Esophagus mucosa (tissue), 1 donor: ENCODE measurements around the gene MCAT. TPM values are rescaled to one million over a fixed set of nuclear protein-coding genes. Genes with fewer than 3 reads are reported as not detected.
"Not testable (repeated sequence)": the region's sequence is repeated elsewhere in the genome, so short reads cannot be mapped to it uniquely, and the experiment has no call there.

ENCODE experiments used
- ATAC-seq: fragments of 200-7000 bp; cut with Tn5 transposase; one replicate; pipeline ENCODE4 v1.9.1; 2020
- total RNA-seq: library from RNA; stranded (reverse); gene quantifications from one replicate; pipeline ENCODE4 v1.2.4, GENCODE V29; 2023
- donor health status: DM: yes; HTN: yes; CAD: no.

The MCAT gene
- total RNA-seq, 1 donor from 2014 or later: 14.9 TPM

DNA sequence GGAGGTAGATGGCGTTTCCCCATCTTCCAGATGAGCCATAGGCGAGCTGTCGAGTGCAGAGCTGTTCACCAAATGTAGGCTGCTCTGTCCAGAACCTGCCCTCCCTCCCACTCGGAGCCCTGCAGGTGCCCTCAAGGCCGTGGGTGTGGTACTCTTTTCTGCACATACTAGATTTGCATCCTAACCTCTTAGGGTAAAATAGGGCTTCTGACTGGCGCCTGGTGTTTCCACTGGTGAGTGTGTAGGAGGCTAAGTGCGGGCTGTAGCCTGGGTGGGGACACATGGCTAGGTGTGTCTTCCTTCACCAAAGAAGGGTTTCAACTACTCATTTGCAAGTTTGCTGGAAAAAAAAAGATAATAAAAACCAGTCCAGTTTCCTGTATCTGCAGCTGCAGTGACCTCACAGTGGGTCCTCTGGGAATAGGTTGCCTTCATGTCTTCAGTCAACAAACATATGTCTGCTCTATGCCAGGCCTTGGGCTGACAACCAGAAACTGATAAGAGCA is 24.2 kb downstream of the MCAT start:
- peak; percentile 63 for ATAC-seq

DNA sequence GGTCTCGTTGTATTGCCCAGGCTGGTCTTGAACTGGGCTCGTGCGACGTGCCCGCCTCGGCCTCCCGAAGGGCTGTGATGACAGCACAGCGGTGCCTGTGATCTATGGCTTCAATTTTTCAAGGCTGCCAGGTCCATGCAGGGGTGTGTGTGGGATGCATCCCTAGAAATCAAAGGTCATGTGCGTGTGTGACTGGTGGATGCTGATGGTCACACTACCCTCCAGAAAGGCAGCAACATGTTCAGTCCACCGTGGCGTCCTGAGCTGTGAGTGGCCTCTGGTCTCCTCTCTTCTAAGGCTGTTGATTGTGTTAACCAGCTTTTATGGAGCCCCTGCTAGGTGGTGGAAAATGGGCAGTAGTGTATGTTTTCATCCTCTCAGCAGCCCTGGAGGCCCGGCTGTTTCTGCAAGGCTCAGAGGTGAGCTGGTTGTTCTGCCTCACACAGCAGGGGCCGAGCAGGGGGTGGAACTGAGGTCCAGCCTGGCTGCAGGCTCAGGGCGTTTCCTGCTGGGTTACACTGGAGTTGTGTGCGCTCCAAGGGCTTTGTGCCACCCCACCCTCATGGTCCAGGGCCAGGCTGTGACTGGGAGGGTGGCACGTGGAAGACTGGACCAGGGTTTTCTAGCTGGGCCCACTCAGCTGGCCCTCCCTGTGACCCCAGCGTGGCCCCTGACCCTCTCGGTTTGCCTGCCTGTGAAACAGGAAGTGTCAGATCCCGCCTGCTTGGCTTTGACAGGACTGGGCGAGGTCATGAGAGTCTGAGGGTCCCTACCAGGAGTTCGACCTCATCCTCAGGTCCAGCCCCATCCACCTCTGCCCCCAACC is 25.0 kb downstream of the MCAT start:
- peak; percentile 45 for ATAC-seq

DNA sequence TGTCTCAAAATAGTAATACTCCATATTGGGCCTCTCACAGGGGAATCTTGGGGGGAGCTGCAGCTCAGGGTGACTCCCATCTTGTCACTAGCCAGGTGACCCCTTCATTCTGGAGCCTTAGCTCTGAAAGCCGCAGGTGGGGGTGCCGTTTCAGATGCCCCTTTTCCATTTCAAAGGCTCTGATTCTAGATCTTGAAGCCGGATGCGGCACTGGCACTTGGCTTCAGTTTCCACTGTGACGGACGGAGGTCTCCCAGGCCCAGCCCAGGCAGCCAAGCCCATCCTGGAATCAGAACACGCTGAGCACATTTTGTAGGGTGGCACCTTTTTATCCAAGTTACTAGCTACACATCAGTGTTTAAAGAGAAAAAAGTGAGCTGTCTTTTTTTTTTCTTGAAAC is 26.3 kb downstream of the MCAT start:
- no peak for ATAC-seq

DNA sequence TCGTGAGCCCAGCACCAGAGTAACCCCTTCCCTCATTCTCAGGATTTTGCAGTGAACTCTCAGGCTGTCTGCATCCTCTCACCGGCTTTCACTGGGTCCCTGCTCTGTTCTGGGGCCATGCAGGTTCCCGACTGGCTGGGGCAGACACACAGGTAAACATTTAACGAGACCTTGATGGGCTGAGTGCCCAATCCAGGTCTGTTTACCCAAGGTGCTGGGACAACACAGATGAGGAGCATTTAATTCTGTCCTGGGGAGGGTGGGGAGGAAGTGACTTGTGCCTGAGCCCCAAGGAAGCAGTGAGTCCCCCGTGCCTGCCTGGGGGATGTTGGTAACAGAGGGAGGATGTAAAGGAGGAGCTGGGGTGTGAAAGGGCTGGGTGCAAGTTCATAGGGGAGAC is 28.2 kb downstream of the MCAT start:
- ATAC-seq: no peak

DNA sequence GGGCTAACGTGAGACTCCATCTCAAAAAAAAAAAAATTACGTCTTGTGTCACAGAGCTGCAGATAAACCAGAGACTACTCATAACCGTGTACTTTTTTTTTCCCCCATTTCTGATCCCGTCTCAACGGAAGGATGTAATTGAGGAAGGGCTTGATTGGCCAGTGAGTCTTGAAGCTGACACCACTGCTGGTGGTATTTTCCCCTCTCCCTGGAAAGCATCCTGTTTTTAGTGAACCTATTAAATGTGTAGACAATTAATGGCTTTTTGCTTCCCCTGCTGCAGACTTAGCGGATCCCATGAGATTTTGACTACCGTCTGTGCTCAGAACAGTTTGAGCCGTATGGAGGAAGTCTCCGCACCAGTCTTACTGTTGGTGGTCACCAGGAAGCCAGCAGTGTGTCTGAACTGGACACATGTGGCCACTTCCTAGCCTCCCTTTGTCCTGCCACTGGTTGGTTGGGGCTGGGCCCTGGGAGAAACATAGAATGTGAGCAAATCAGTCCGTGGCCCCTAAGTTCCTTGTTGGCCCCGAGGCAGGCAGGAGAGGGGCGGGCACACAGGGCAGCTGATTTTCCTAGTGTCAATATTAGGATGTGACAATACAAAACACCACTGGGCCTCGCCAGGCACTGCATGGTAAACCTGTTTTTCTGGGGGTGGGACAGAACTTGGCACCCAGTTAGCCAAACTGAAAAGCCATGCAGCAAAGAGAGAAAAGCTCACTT is 29.5 kb downstream of the MCAT start:
- ATAC-seq: peak; percentile 8

DNA sequence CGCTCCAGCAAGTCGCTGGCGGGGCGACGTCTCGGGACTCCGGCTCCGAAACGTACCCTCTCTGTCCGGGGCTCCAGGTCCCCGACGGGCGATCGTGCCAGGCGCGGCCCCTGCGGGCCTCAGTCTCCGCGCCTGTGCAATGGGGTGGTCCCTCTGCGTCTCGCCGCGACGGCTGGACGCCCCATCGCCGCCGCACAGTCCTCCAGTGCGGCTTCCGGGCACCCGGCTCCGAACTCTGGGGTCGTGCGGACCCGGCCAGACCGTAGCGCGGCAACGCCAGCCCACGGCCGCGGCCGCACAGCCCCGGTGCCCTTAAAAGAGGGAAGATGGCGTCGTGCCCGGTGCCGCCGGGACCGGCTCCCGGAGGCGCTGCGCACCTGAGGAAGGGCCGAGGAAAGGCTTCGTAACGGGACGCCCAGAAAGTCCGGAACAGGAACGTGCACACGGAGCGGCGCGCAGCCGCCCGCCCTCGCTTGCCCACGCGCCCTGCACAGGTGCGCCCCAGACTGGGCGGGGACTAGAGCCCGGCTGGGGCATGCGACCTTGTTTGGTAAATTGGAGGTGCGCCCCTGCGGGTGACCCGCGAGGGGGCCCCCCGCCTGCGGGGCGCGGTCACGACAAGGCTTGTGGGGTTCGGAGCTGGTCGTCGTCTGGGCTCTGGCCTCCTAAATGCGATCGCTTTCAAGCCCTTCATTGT is 32.1 kb downstream of the MCAT start:
- ATAC-seq: peak; percentile 75

DNA sequence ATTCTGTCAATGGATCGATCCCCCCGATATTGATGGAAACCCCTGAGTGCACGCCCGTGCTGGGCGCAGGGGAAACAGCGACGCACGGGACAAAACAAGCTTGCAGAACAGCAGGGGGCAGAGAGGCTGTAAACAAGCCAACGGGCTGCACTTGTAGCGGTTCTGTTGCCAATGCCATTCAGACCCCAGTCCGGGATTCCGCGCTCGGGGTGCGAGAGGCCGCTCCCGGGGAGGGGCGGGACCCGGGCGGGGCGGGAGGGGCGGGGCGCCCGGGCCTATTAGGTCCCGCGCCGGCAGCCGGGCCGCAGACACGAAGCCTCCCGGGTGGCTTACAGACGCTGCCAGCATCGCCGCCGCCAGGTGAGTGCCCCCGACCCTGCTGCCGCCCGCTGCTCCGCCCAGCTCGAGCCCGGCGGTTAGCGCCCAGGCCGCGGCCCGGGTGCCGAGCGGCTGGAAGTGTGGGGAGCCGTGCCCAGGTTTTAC is 32.7 kb downstream of the MCAT start, which contains the start of gene BIK:
TSS of gene BIK (plus strand) at position 307 of the 483 bp plus-strand sequence. CDS start 13,273 bp downstream, outside the sequence.
- peak; percentile 67 for ATAC-seq

DNA sequence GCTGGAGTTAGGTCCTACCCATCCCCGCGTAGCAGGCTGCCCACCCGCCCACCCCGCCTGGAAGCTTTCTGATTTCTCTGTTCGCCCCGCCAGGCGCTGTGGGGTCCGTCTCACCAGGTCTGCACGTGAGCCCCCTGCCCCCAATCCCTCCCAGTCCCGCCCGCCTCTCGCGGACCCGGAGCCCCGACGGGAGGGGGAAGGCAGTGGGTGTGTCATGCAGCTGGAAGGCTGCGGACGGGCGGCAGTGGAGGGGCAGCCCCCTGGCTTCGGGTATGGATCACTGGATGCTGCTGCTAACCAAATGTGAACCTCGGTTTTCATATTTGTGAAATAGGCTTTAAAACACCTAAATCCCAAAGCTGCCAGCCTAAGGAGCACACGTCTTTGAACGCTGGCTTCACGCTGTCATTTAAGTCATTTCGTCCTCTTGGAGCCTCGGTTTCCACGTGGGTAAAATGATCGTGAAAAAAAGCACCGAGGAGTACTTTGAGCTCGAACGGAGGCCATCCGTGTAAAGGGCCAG is 33.2 kb downstream of the MCAT start:
- ATAC-seq: no peak

DNA sequence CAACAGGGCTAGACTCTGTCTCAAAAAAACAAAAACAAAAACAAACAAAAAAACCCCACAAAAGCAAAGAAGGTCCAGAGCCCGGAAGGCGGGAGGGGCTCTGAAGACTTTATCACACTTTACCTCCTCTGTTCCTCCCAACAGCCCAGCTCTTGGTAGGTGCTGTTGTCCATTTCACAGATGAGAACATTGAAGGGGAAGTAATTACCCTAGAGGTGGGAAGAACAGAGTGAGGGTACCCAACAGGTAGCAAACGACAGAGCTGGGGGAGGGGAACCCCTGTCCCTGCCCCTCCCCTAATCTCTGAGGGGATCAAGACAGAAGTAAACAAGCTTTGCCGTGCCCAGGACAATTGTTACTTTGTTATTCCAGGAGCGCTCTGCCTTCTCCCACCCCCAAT is 33.7 kb downstream of the MCAT start:
- ATAC-seq: no peak

DNA sequence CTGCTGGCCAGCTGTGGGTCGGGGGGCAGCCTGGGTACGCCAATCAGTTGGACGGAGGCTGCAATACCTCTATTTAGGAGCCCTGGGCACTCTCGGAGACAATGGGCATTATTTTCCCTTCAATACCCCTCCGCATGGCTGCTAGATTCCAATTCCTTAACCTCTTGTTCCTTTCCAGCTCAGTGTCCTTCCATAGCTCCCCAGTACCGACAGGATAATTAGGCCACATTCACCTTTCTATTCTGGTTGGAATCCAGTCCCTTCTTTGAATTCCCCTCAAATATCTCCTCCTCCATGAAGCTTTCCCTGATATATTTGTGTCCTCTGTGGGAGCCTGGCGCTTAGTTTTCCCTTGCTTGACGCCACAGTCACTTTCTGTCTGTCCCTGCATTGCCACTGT is 36.9 kb downstream of the MCAT start:
- ATAC-seq: no peak

DNA sequence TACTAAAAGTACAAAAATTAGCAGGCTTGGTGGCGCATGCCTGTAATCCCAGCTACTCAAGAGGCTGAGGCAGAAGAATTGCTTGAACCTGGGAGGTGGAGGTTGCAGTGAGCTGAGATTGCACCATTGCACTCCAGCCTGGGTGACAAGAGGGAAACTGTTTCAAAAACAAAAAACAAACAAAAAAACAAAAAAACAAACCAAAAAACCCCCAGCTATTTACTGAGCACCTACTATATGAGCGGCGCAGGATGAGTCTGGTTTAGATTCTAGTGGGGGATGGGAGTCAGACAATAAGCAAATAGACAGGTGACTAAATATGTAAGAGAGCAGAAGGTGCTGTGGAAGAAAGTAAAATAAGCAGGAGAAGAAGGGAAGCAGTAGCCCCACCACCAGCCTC is 38.2 kb downstream of the MCAT start:
- ATAC-seq: not testable (repeated sequence)

DNA sequence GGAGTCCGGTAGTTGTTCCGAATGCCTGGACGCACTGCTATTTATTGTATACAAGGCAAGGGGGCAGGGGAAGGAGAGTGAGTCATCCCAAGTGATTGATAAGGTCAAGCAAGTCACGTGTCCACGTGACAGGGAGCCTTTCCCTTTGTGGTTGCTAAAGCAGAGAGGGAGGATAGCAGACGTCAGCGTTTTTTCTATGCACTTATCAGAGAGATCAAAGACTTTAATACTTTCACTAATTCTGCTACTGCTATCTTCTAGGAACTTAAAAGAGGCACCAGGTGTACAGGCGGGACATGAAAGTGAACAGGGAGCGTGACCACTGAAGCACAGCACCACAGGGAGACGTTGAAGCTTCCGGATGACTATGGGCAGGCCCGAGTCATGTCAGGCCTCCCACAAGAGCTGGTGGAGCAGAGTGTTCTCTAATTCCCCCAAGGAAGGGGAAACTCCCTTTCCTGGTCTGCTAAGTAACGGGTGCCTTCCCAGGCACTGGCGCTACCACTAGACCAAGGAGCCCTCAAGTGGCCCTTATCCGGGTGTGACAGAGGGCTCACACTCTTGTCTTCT is 39.1 kb downstream of the MCAT start:
- not testable (repeated sequence) for ATAC-seq

DNA sequence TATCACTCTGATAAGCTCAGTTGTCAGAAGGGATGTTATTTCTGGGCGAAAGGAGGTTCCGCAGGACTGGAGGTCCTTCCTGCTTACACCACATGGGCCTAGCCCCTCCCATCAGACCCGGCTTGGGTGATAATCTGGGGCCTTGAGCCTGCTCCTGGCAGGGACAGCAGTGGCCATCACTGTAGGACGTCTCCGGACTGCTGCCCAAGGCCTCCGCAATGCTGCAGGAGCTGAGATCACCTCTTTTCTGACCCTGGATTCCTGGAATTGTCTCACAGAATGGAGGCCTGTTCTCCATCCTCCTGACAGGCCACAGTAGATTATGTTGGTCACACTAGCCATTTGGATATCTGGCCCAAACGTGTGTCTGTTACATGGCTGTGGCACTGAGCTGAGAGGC is 41.9 kb downstream of the MCAT start:
- ATAC-seq: no peak

DNA sequence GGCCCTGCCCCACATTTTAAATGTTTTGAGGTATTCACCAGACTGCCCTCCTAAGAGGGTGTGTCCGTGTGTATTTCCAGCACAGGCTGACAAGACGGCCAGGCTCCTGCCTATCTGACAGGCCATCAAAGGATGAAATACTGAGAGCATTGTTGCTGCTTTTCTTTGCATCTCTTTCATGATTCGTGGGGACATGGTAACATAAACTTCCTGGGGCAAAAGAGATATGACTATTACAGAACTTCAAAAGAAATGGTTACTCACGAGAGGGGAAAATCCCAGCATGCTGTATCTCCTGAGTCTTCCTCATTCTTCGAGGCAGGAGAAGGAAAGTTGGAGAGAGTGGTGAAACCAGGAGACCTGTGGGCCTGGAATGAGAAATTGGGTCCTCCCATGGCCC is 43.0 kb downstream of the MCAT start:
- ATAC-seq: peak; percentile 52

DNA sequence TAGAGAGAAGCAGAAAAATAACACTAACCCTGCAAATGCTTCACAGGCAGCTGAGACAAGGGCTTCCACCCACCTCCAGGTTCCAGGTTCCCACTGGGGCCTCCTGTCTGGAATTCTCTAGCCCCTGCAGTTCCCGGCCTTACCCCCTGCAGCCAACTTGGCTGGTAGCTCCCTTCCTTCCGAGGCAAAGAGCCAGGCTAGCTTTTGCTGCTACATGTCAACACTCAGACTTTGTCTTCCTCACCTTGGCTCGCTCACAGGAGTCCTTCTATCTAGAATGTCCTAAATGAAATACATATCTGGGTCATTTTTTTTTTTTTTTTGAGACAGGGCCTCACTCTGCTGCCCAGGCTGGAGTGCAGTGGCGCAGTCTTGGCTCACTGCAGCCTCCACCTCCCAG is 44.1 kb downstream of the MCAT start:
- ATAC-seq: no peak

DNA sequence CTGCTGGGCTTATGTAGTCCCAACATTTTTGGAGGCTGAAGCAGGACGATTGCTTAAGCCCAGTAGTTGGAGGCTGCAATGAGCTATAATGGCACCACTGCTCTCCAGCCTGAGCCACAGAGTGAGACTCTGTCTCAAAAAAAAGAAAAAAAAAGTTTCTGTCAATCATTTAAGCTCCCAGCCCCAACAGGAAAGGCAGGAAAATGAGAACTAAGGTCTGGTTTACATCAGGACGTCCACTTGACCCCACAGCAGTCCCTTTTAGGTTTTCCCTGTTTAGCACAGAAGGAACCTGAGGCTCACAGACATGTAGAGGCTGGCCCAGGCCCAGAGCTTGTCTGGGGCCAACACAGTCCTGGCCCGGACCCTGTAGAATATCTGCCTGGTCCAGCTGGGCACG is 44.8 kb downstream of the MCAT start:
- no peak for ATAC-seq

DNA sequence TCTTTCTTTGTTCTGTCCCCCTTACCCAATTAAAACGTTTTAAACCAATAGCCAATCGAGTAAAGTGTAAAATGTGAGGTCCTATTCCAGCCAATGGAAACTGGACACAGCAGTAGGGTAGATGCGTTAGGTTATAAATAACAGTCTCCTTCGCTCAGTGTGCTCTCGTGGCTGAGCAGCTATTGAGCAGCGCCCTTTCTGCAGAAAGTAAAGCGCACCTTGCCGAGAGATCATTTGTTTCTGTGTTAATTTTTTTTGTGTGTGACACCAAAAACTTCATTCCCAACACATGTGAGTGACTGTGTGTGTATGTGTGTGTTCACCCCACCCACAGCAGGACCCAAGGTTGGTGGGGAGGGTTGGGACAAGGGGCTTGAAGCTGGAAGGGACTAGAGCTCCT is 46.8 kb downstream of the MCAT start:
- ATAC-seq: no peak

DNA sequence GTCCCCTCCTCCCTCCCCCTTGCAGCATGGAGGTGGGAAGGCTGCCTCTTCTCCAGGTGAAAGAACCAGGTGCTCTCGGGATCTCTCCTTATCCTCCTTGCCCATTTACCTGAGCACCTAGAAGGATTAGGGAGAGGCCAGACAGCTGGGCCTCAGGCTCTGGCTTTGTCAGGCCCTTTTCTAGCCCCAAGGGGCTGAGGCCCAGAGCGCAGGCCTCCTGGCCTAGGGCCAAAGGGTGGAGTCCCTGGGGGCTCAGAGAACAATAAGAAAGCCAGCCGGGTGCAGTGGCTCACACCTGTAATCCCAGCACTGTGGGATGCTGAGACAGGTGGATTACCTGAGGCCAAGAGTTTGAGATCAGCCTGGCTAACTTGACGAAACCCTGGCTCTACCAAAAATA is 48.6 kb downstream of the MCAT start:
- ATAC-seq: peak; percentile 8

DNA sequence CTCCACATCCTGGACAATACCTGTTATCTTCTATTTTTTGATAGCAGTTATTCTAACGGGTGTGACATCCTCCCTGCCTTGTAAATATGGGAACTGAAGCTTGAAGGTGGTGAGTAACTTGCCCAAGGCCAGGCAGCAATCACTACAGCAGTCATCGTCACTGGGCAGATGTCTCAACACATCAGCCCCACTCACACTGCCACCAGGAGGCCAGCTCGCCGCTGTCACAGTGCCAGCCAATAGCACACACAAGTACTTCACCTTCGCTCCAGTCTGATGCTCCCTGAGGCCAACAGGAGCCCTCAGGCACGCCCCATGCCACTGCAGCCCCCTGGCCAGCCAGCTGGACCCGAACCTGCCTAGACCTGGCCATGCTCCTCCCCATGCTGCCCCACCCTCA is 49.1 kb downstream of the MCAT start:
- peak; percentile 68 for ATAC-seq

DNA sequence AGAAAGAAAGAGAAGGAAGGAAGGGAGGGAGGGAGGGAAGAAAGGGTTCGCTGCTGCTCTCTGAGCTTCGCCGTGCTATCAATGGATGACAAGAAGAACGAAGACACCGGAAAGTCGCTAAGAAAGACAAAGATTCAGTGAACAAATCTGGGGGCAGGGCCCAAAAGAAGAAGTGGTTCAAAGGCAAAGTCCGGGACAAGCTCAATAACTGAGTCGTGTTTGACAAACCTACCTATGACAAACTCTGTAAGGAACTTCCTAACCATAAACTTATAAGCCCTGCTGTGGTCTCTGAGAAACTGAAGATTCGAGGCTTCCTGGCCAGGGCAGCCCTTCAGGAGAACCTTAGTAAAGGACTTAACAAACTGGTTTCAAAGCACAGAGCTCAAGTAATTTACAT is 51.1 kb downstream of the MCAT start:
- ATAC-seq: no peak

DNA sequence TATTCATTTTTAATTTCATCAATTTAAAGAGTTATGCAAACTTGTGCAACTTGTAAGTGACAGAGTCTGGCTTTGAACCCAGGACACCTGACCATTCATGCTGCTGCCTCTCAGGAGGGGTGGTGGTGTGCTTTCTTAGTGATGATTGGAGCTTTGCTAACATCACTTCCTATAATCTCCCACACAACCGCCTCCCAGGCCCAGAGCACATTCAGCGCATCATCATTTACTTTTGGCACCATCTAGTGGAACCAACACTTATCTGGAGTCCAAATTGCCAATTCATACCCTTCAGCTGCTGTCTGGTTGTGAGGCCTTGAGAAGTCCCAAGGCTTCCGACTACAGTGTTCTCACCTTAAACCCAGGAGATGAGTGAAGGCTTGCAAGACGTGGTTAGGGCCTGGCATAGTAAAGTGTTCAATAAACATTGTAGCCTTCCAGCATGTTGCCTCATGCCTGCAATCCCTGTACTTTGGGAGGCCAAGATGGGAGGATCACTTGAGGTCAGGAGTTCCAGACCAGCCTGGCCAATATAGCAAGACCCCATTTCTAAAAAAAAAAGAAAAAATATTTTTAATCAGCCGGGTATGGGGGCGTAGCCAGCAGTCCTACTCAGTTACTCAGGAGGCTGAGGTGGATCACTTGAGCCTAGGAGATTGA is 52.9 kb downstream of the MCAT start:
- peak; percentile 59 for ATAC-seq
